Measurements from ENCODE around the gene QRICH2.
"Not testable (repeated sequence)": the region's sequence is repeated elsewhere in the genome, so short reads cannot be mapped to it uniquely, and the experiment has no call there.

The QRICH2 gene

GRCh38 chr17:76307966-76308338 is at the start of gene QRICH2:
Gene QRICH2, minus strand, starts transcription at chr17:76308276. Its CDS starts 278 bp downstream, at chr17:76307998.
- no peak for DNase-seq

- DNase-seq: no peak
Measured at GRCh38 chr17:76357597-76358158, 49.6 kb upstream of the QRICH2 start.

- no peak for DNase-seq
Measured at GRCh38 chr17:76356803-76357456, 48.9 kb upstream of the QRICH2 start.

GRCh38 chr17:76354747-76355310 is 46.8 kb upstream of the QRICH2 start:
- DNase-seq: peak; percentile 39

GRCh38 chr17:76354317-76354729 is 46.2 kb upstream of the QRICH2 start:
- no peak for DNase-seq

- DNase-seq: peak; percentile 91
Measured at GRCh38 chr17:76353599-76354316, 45.7 kb upstream of the QRICH2 start, which contains the start of gene PRPSAP1. Gene PRPSAP1, minus strand, starts transcription at chr17:76353916. Its CDS starts 213 bp downstream, at chr17:76353703.

- no peak for DNase-seq
Measured at GRCh38 chr17:76353004-76353598, 45.0 kb upstream of the QRICH2 start.

GRCh38 chr17:76351526-76352071 is 43.5 kb upstream of the QRICH2 start:
- no peak for DNase-seq

GRCh38 chr17:76350463-76350862 is 42.4 kb upstream of the QRICH2 start:
- DNase-seq: no peak

GRCh38 chr17:76346936-76347335 is 38.9 kb upstream of the QRICH2 start:
- not testable (repeated sequence) for DNase-seq

- DNase-seq: no peak
Measured at GRCh38 chr17:76345377-76345974, 37.4 kb upstream of the QRICH2 start.

GRCh38 chr17:76343106-76343505 is 35.0 kb upstream of the QRICH2 start:
- DNase-seq: no peak

- DNase-seq: no peak
Measured at GRCh38 chr17:76341301-76341700, 33.2 kb upstream of the QRICH2 start.

GRCh38 chr17:76337413-76337777 is 29.3 kb upstream of the QRICH2 start:
- DNase-seq: no peak

GRCh38 chr17:76336756-76337412 is 28.8 kb upstream of the QRICH2 start:
- no peak for DNase-seq

- DNase-seq: no peak
Measured at GRCh38 chr17:76335716-76336381, 27.8 kb upstream of the QRICH2 start.

GRCh38 chr17:76333673-76334505 is 25.8 kb upstream of the QRICH2 start:
- DNase-seq: no peak

- DNase-seq: no peak
Measured at GRCh38 chr17:76331083-76331482, 23.0 kb upstream of the QRICH2 start.

GRCh38 chr17:76329664-76330063 is 21.6 kb upstream of the QRICH2 start:
- no peak for DNase-seq

- DNase-seq: no peak
Measured at GRCh38 chr17:76327696-76328095, 19.6 kb upstream of the QRICH2 start.

GRCh38 chr17:76326306-76326705 is 18.2 kb upstream of the QRICH2 start:
- no peak for DNase-seq
